Activated gamma-delta T cell treated with Interleukin-2 at 50 U/mL for 16 hours (primary cell): ENCODE results near the gene AKIRIN2.

Experiments
- DNase-seq: peaks from one replicate; pipeline ENCODE4 v3.0.0-alpha.2; 2020

The AKIRIN2 gene

GRCh38 chr6:87653074-87653962, 48.7 kb downstream of the AKIRIN2 start:
- DNase-seq = no peak

GRCh38 chr6:87645080-87645479, 57.0 kb downstream of the AKIRIN2 start:
- no peak for DNase-seq

- DNase-seq = no peak
Observed at GRCh38 chr6:87641065-87641692, 60.9 kb downstream of the AKIRIN2 start.

GRCh38 chr6:87639373-87639772, 62.7 kb downstream of the AKIRIN2 start:
- DNase-seq = no peak

GRCh38 chr6:87637106-87637505, 64.9 kb downstream of the AKIRIN2 start:
- DNase-seq = no peak

GRCh38 chr6:87636315-87636714, 65.7 kb downstream of the AKIRIN2 start:
- no peak for DNase-seq

GRCh38 chr6:87633851-87634250, 68.2 kb downstream of the AKIRIN2 start:
- DNase-seq = no peak

GRCh38 chr6:87630746-87631145, 71.3 kb downstream of the AKIRIN2 start:
- no peak for DNase-seq

GRCh38 chr6:87628881-87629280, 73.2 kb downstream of the AKIRIN2 start:
- DNase-seq = no peak

GRCh38 chr6:87628424-87628823, 73.6 kb downstream of the AKIRIN2 start:
- DNase-seq = no peak
